Measurements from ENCODE around the gene HNRNPAB. TPM values are rescaled to one million over a fixed set of nuclear protein-coding genes. Genes with fewer than 3 reads are reported as not detected.
A peak's percentile ranks its signal among the peaks of the same experiment; 100 is the strongest.

Gene HNRNPAB
- total and polyA plus RNA-seq, 4 donors, result 33.7 to 66.3 (median 50.4) TPM

GRCh38 chr5:178204935-178205748 is 809 bp downstream of the HNRNPAB start:
- peak overlapping the region; percentile 80 to 93 for H3K27ac ChIP-seq (ENCODE audit: low read depth in 1 of 2, low read length in 2 of 2)
- TF ChIP-seq EGR1 (IDR thresholded peaks at IDR 0.05; ENCODE audit: low read depth in 2 of 2) (peak; percentile 83 to 93), FOXA1 (IDR thresholded peaks at IDR 0.05) (no peak), RXRA (IDR thresholded peaks at IDR 0.05) (peak in 1 of 2 donors; percentile 8), SP1 (IDR thresholded peaks at IDR 0.05) (no peak), RAD21 (IDR thresholded peaks at IDR 0.05) (no peak), YY1 (IDR thresholded peaks at IDR 0.05) (peak; percentile 23), TAF1 (conservative IDR thresholded peaks at IDR 0.05) (no peak), FOXA2 (IDR thresholded peaks at IDR 0.05) (no peak), ZBTB33 (IDR thresholded peaks at IDR 0.05) (no peak), HNF4A (conservative IDR thresholded peaks at IDR 0.05) (peak in 1 of 2 donors; percentile 6)
- TF ChIP-seq, protein P1, sequence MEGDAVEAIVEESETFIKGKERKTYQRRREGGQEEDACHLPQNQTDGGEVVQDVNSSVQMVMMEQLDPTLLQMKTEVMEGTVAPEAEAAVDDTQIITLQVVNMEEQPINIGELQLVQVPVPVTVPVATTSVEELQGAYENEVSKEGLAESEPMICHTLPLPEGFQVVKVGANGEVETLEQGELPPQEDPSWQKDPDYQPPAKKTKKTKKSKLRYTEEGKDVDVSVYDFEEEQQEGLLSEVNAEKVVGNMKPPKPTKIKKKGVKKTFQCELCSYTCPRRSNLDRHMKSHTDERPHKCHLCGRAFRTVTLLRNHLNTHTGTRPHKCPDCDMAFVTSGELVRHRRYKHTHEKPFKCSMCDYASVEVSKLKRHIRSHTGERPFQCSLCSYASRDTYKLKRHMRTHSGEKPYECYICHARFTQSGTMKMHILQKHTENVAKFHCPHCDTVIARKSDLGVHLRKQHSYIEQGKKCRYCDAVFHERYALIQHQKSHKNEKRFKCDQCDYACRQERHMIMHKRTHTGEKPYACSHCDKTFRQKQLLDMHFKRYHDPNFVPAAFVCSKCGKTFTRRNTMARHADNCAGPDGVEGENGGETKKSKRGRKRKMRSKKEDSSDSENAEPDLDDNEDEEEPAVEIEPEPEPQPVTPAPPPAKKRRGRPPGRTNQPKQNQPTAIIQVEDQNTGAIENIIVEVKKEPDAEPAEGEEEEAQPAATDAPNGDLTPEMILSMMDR (IDR thresholded peaks at IDR 0.05; ENCODE audit: low read depth, low read length, missing input control), result no peak
- peak overlapping the region; percentile 51 to 99 (median 97) for H3K4me3 ChIP-seq (ENCODE audit: low read depth in 1 of 3, low read length in 3 of 3)
- peaks cover 17 to 38% (median 30%) of the 10 kb centered on the region in 4 donors for H3K36me3 ChIP-seq (ENCODE audit: control insufficient read depth in 4 of 4, insufficient read depth in 3 of 4, low read depth in 1 of 4, low read length in 3 of 4)
- no peaks in the 10 kb centered on the region for H3K27me3 ChIP-seq (ENCODE audit: control insufficient read depth in 4 of 4, insufficient read depth in 4 of 4, low read length in 3 of 4)
- H3K9ac ChIP-seq (ENCODE audit: low read depth in 1 of 2, low read length in 2 of 2), result peak overlapping the region; percentile 78 to 86
- DNase-seq (ENCODE audit: low spot score), result peak; percentile 81
- under 1% methylated on average over 90 of the region's 90 CpGs for WGBS
- H3K9me3 ChIP-seq (ENCODE audit: control insufficient read depth in 4 of 4, low read length in 3 of 4), result no peaks in the 10 kb centered on the region
- peaks cover 9 to 32% (median 29%) of the 10 kb centered on the region in 4 donors for H3K4me1 ChIP-seq (ENCODE audit: control insufficient read depth in 4 of 4, insufficient read depth in 4 of 4, low read length in 3 of 4)

DNA sequence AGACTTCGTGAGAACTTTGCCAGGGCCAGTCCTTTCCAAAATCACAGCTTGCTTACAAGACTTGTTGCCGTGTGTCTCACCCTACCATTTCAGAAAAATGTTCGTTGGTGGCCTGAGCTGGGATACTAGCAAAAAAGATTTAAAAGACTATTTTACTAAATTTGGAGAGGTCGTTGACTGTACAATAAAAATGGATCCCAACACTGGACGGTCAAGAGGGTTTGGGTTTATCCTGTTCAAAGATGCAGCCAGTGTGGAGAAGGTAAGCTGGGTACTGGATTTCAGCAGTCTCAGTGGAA is 1.4 kb downstream of the HNRNPAB start:
- H3K27ac ChIP-seq (ENCODE audit: low read depth in 1 of 2, low read length in 2 of 2), result peak overlapping the region; percentile 80 to 93
- WGBS, result 18% methylated on average over 5 of the region's 5 CpGs
- peak overlapping the region; percentile 51 to 99 (median 97) for H3K4me3 ChIP-seq (ENCODE audit: low read depth in 1 of 3, low read length in 3 of 3)
- peaks cover 9 to 32% (median 29%) of the 10 kb centered on the region in 4 donors for H3K4me1 ChIP-seq (ENCODE audit: control insufficient read depth in 4 of 4, insufficient read depth in 4 of 4, low read length in 3 of 4)
- peaks cover 20 to 44% (median 35%) of the 10 kb centered on the region in 4 donors for H3K36me3 ChIP-seq (ENCODE audit: control insufficient read depth in 4 of 4, insufficient read depth in 3 of 4, low read depth in 1 of 4, low read length in 3 of 4)
- TF ChIP-seq YY1 (IDR thresholded peaks at IDR 0.05) (peak; percentile 9), ATF3 (IDR thresholded peaks at IDR 0.05) (no peak)
- DNase-seq (ENCODE audit: low spot score), result no peak
- H3K9me3 ChIP-seq (ENCODE audit: control insufficient read depth in 4 of 4, low read length in 3 of 4), result no peaks in the 10 kb centered on the region
- no peaks in the 10 kb centered on the region for H3K27me3 ChIP-seq (ENCODE audit: control insufficient read depth in 4 of 4, insufficient read depth in 4 of 4, low read length in 3 of 4)
- H3K9ac ChIP-seq (ENCODE audit: low read depth in 1 of 2, low read length in 2 of 2), result peak overlapping the region in 1 of 2 donors; percentile 86
